H1 (cell line): Measurements from ENCODE around the gene CLASP2. TPM values are rescaled to one million over a fixed set of nuclear protein-coding genes. Genes with fewer than 3 reads are reported as not detected.
A peak's percentile ranks its signal among the peaks of the same experiment; 100 is the strongest.

Experiments
- CTCF ChIA-PET: fragments of 300-600 bp; sonication (Branson Sonifier 250); formaldehyde crosslinking; loops from one replicate; lab custom pipeline; 2021; ENCODE audit not compliant: partially characterized antibody; lab: Charles Lee
- POLR2A ChIA-PET: fragments of 300-600 bp; sonication (Branson Sonifier 250); formaldehyde crosslinking; loops from one replicate; lab custom pipeline; 2021; ENCODE audit warnings: inconsistent platforms; ENCODE audit not compliant: partially characterized antibody; lab: Charles Lee
- DNase-seq, 2 experiments: peaks; one replicate each; pipeline versions ENCODE4 v3.0.0 to v3.0.0-alpha.2; 2010 to 2022; ENCODE audit warnings: low spot score in 2 of 2, low read depth in 1 of 2, mixed read lengths in 1 of 2
- FAIRE-seq: peaks from 2 replicates; lab custom pipeline; 2011; peaks lifted over from hg19 to GRCh38; lab: Jason Lieb, UNC
- H2AFZ ChIP-seq: 2 replicates; pipeline ENCODE4 v1.8.1; 2012; ENCODE audit warnings: low read length, inconsistent platforms
- H2AK5ac ChIP-seq: 2 replicates; pipeline ENCODE4 v1.6.1; 2013; ENCODE audit warnings: low read depth, low read length
- H2BK120ac ChIP-seq: replicated peaks from 2 replicates; pipeline ENCODE3; 2013; ENCODE audit warnings: low read depth, low read length, inconsistent platforms
- H2BK12ac ChIP-seq: 2 replicates; pipeline ENCODE4 v1.6.1; 2013; ENCODE audit warnings: low read depth, low read length
- H2BK15ac ChIP-seq: 2 replicates; pipeline ENCODE4 v1.6.1; 2013; ENCODE audit warnings: low read length
- H2BK20ac ChIP-seq: 2 replicates; pipeline ENCODE4 v1.6.1; 2013; ENCODE audit warnings: low read length
- H2BK5ac ChIP-seq: 2 replicates; pipeline ENCODE4 v1.6.1; 2013; ENCODE audit warnings: low read depth, low read length
- H3K14ac ChIP-seq: 2 replicates; pipeline ENCODE4 v1.6.1; 2013; ENCODE audit warnings: inconsistent platforms; ENCODE audit not compliant: insufficient read length
- H3K18ac ChIP-seq: 2 replicates; pipeline ENCODE4 v1.6.1; 2013; ENCODE audit warnings: low read length; ENCODE audit errors: extremely low read depth
- H3K23ac ChIP-seq: 2 replicates; pipeline ENCODE4 v1.6.1; 2013; ENCODE audit warnings: inconsistent platforms; ENCODE audit not compliant: insufficient read length
- H3K23me2 ChIP-seq: 2 replicates; pipeline ENCODE4 v1.6.1; 2013; ENCODE audit warnings: low read depth, low read length
- H3K27ac ChIP-seq: 2 replicates; pipeline ENCODE4 v1.6.1; 2011; ENCODE audit warnings: low read depth, low read length, inconsistent platforms
- H3K27me3 ChIP-seq, 4 experiments: replicated peaks in 1 of 4; 1 replicate in 1 of 4; 2 replicates in 3 of 4; pipeline versions ENCODE4 v1.6.1 to v1.8.1; 2011 to 2013; ENCODE audit warnings: low read length in 3 of 4, mild to moderate bottlenecking in 3 of 4, inconsistent platforms in 2 of 4, mixed read lengths in 2 of 4, moderate library complexity in 1 of 4; ENCODE audit not compliant: control insufficient read depth in 3 of 4, insufficient read depth in 3 of 4; ENCODE audit errors: extremely low read depth in 1 of 4
- H3K36me3 ChIP-seq, 4 experiments: 2 replicates each; pipeline versions ENCODE4 v1.6.1 to v1.8.1; 2011 to 2013; ENCODE audit warnings: mild to moderate bottlenecking in 4 of 4, low read length in 3 of 4, moderate library complexity in 2 of 4, control low read depth in 1 of 4, inconsistent platforms in 1 of 4; ENCODE audit not compliant: insufficient read depth in 4 of 4, control insufficient read depth in 2 of 4
- H3K4ac ChIP-seq: replicated peaks from 2 replicates; pipeline ENCODE3; 2013; ENCODE audit warnings: low read length, low read depth, mixed read lengths, inconsistent platforms; ENCODE audit not compliant: insufficient read length
- H3K4me1 ChIP-seq, 4 experiments: replicated peaks in 1 of 4; 1 replicate in 1 of 4; 2 replicates in 3 of 4; pipeline versions ENCODE4 v1.6.1 to v1.8.1; 2011 to 2013; ENCODE audit warnings: low read length in 3 of 4, inconsistent platforms in 2 of 4, mixed read lengths in 1 of 4; ENCODE audit not compliant: insufficient read depth in 4 of 4, control insufficient read depth in 3 of 4
- H3K4me2 ChIP-seq, 2 experiments: 2 replicates each; pipeline versions ENCODE4 v1.6.1 to v1.8.1; 2011 to 2013; ENCODE audit warnings: low read depth in 2 of 2, low read length in 2 of 2, control low read depth in 1 of 2, inconsistent platforms in 1 of 2, mild to moderate bottlenecking in 1 of 2; ENCODE audit not compliant: insufficient read depth in 1 of 2
- H3K4me3 ChIP-seq, 4 experiments: fragments of 200-600, 300-600 bp in 1 of 4; sonication (generic), shearing (Covaris generic), sonication (Bioruptor Twin) in 1 of 4; 2 replicates each; pipeline versions ENCODE4 v1.5.1 to v1.8.1; 2011 to 2016; ENCODE audit warnings: low read length in 4 of 4, low read depth in 3 of 4, control low read depth in 2 of 4, inconsistent platforms in 2 of 4, mild to moderate bottlenecking in 2 of 4, mixed read lengths in 1 of 4, moderate library complexity in 1 of 4; ENCODE audit not compliant: insufficient read depth in 2 of 4; ENCODE audit errors: extremely low read depth in 1 of 4
- H3K56ac ChIP-seq: replicated peaks from 2 replicates; pipeline ENCODE3; 2013; ENCODE audit warnings: low read depth, mild to moderate bottlenecking, mixed read lengths, low read length, inconsistent platforms; ENCODE audit not compliant: insufficient read length
- H3K79me1 ChIP-seq: 2 replicates; pipeline ENCODE4 v1.6.1; 2013; ENCODE audit warnings: low read depth, low read length, control low read depth
- H3K79me2 ChIP-seq, 2 experiments: 2 replicates each; pipeline versions ENCODE4 v1.6.1 to v1.8.1; 2012 to 2013; ENCODE audit warnings: low read length in 2 of 2, mild to moderate bottlenecking in 2 of 2, inconsistent platforms in 1 of 2; ENCODE audit not compliant: insufficient read depth in 2 of 2, control insufficient read depth in 1 of 2
- H3K9ac ChIP-seq, 4 experiments: replicated peaks in 1 of 4; 1 replicate in 1 of 4; 2 replicates in 3 of 4; pipeline versions ENCODE4 v1.6.1 to v1.8.1; 2011 to 2013; ENCODE audit warnings: low read depth in 3 of 4, low read length in 3 of 4, control low read depth in 2 of 4, mild to moderate bottlenecking in 2 of 4, moderate library complexity in 2 of 4, inconsistent platforms in 1 of 4; ENCODE audit errors: extremely low read depth in 1 of 4
- H3K9me3 ChIP-seq, 2 experiments: 2 replicates each; pipeline versions ENCODE4 v1.6.1 to v1.8.1; 2012 to 2013; ENCODE audit warnings: mild to moderate bottlenecking in 2 of 2, moderate library complexity in 2 of 2, control low read depth in 1 of 2, inconsistent platforms in 1 of 2, low read depth in 1 of 2, low read length in 1 of 2, mixed read lengths in 1 of 2; ENCODE audit not compliant: insufficient read depth in 2 of 2
- H4K20me1 ChIP-seq, 2 experiments: replicated peaks in 1 of 2; 2 replicates each; pipeline versions ENCODE3 to v1.8.1; 2011 to 2013; ENCODE audit warnings: inconsistent platforms in 2 of 2, low read length in 2 of 2, mild to moderate bottlenecking in 1 of 2; ENCODE audit not compliant: insufficient read depth in 2 of 2, control insufficient read depth in 1 of 2
- H4K5ac ChIP-seq: 2 replicates; pipeline ENCODE4 v1.6.1; 2013; ENCODE audit warnings: low read length, low read depth, mixed read lengths, inconsistent platforms; ENCODE audit not compliant: insufficient read length
- H4K8ac ChIP-seq: 2 replicates; pipeline ENCODE4 v1.8.0; 2013; ENCODE audit warnings: mild to moderate bottlenecking, moderate library complexity, low read length, inconsistent platforms; ENCODE audit not compliant: insufficient read depth; ENCODE audit errors: extremely low read depth
- H4K91ac ChIP-seq: replicated peaks from 2 replicates; pipeline ENCODE3; 2013; ENCODE audit warnings: low read length, mixed read lengths, inconsistent platforms; ENCODE audit not compliant: insufficient read length
- BRCA1 ChIP-seq: IDR thresholded peaks from 2 replicates; pipeline ENCODE4 v1.6.1; 2012; ENCODE audit warnings: low read depth, low read length, improper control_type of control experiment
- CBX5 ChIP-seq: fragments of 300-800, 300-1000 bp; sonication (generic); IDR thresholded peaks from 2 replicates; pipeline ENCODE4 v1.7.1; 2016; ENCODE audit warnings: antibody characterized with exemption, low read length, low read depth
- HDAC2 ChIP-seq, 2 experiments: fragments of 300-600 bp in 1 of 2; sonication (generic) in 1 of 2; IDR thresholded peaks; 2 replicates each; pipeline ENCODE4 v1.6.1; 2011 to 2012; ENCODE audit warnings: low read depth in 2 of 2, low read length in 2 of 2, mild to moderate bottlenecking in 2 of 2, moderate library complexity in 2 of 2, borderline replicate concordance in 1 of 2, inconsistent platforms in 1 of 2
- HDAC6 ChIP-seq: IDR thresholded peaks from one replicate; pipeline ENCODE4 v1.7.1; 2012; ENCODE audit warnings: low read depth, mild to moderate bottlenecking, inconsistent platforms, low read length, moderate library complexity
- KDM4A ChIP-seq: IDR thresholded peaks from one replicate; pipeline ENCODE4 v1.7.1; 2012; ENCODE audit warnings: low read depth, mild to moderate bottlenecking, moderate library complexity, low read length, inconsistent platforms; ENCODE audit not compliant: severe bottlenecking
- POLR2A ChIP-seq, 2 experiments: IDR thresholded peaks; 1 replicate in 1 of 2; 2 replicates in 1 of 2; pipeline ENCODE4 v1.6.1; 2011; ENCODE audit warnings: low read depth in 2 of 2, low read length in 2 of 2, mild to moderate bottlenecking in 2 of 2; ENCODE audit errors: control extremely low read depth in 1 of 2
- SIN3A ChIP-seq, 2 experiments: IDR thresholded peaks in 1 of 2; conservative IDR thresholded peaks in 1 of 2; 2 replicates each; pipeline ENCODE4 v1.6.1; 2011 to 2012; ENCODE audit warnings: low read length in 2 of 2, improper control_type of control experiment in 1 of 2, low read depth in 1 of 2, mild to moderate bottlenecking in 1 of 2
- ZNF274 ChIP-seq: IDR thresholded peaks from 2 replicates; pipeline ENCODE4 v1.7.0; 2012; ENCODE audit warnings: low read length, borderline replicate concordance; ENCODE audit errors: extremely low read depth
- WGBS, 2 experiments: shearing (Covaris generic) in 1 of 2; methylation state at CpG; one replicate each; pipeline versions ENCODE4 v1.1.6 to v1.1.7; 2013 to 2015; ENCODE audit warnings: low lambda C conversion rate in 2 of 2, mixed read lengths in 2 of 2, inconsistent platforms in 1 of 2, low coverage in 1 of 2, missing lambda C conversion rate in 1 of 2; ENCODE audit not compliant: insufficient replicate concordance in 2 of 2, insufficient coverage in 1 of 2, insufficient read length in 1 of 2; ENCODE audit errors: extremely low coverage in 1 of 2, missing lambda C conversion rate in 1 of 2; 5-methylcytosine and 5-hydroxymethylcytosine counted together
- polyA plus RNA-seq, 7 experiments: library from polyadenylated mRNA; depleted of rRNA in 3 of 7; stranded (reverse) in 5 of 7; unstranded in 2 of 7; fragments of >200 nt in 5 of 7; fragments of 200-250 nt in 2 of 7; gene quantifications; 1 replicate in 5 of 7; 2 replicates in 1 of 7; 4 replicates in 1 of 7; pipeline versions ENCODE4 v1.2.1 to v1.2.3, GENCODE V29; 2011 to 2013; ENCODE audit warnings: missing spikeins in 2 of 7, mixed read lengths in 2 of 7
- total RNA-seq: library from RNA; stranded (reverse); fragmentation: NEBNext Ultra II Directional; extraction: Animal tissue kit (Norgen Biotek cat#: 25700); gene quantifications from 2 replicates; pipeline ENCODE4 v1.2.1, GENCODE V29; 2021

CLASP2 gene
- total and polyA plus RNA-seq, 2 of the 8 experiments (the other 6 are each of a cell fraction or from before 2014, with no cell fraction given) = 21.7 to 58.0 TPM

DNA sequence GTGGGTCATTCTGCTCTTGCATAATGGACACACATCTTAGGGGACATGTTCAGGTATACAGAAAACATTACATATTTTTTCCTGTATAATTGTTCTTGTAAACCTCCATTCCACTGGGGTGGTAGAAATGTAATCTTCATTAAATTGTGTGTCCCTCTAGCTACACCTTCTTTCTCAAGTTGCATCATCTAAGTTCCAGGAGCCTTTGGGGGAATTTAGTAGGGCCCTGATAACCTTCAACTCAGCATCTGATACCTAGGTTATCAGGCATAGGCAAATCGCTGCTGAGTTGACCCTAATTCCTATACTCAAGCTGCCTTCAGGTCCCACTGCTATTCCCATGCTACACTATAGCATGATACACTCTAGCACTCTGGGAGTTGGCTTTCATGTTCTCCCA lies 19.1 kb upstream of the CLASP2 start:
- no peak for FAIRE-seq
- no peaks in the 10 kb centered on the region for H3K4me1 ChIP-seq
- no peak overlapping the region for H2BK120ac ChIP-seq
- H3K14ac ChIP-seq = no peak overlapping the region
- H3K4me2 ChIP-seq = no peak overlapping the region
- no peak overlapping the region for H2AK5ac ChIP-seq
- no peak overlapping the region for H2BK20ac ChIP-seq
- no peak overlapping the region for H3K4me3 ChIP-seq
- H3K23ac ChIP-seq = no peak overlapping the region
- H3K18ac ChIP-seq = no peak overlapping the region
- H3K9me3 ChIP-seq = peaks cover 4 to 9% of the 10 kb centered on the region in 2 experiments; a peak in 3 of 4 replicates
- POLR2A ChIA-PET = no interaction called here
- no peak overlapping the region for H2BK15ac ChIP-seq
- no peak overlapping the region for H3K9ac ChIP-seq
- CTCF ChIA-PET = interaction anchor here (1.9 kb wide), 1 partner anchor 39 kb away, joined by 7 read pairs; no protein-coding TSS in a partner anchor
- no peak overlapping the region for H4K5ac ChIP-seq
- no peaks in the 10 kb centered on the region for H3K79me1 ChIP-seq
- no peak overlapping the region for H3K56ac ChIP-seq
- H3K27ac ChIP-seq = no peak overlapping the region
- peak overlapping the region; percentile 47; the same call in 1 of the 2 replicates for H2AFZ ChIP-seq
- H4K20me1 ChIP-seq = no peaks in the 10 kb centered on the region
- H3K36me3 ChIP-seq = no peaks in the 10 kb centered on the region
- DNase-seq = no peak
- no peak overlapping the region for H3K4ac ChIP-seq
- H2BK12ac ChIP-seq = no peak overlapping the region
- no peaks in the 10 kb centered on the region for H3K27me3 ChIP-seq
- no peak overlapping the region for H4K8ac ChIP-seq
- no peaks in the 10 kb centered on the region for H3K23me2 ChIP-seq
- TF ChIP-seq HDAC6 (no peak), SIN3A (conservative IDR thresholded peaks at IDR 0.05 in 1 of 2, IDR thresholded peaks at IDR 0.05 in 1 of 2; ENCODE audit: low read depth in 1 of 2, low read length in 2 of 2) (no peak), BRCA1 (no peak), CBX5 (no peak), HDAC2 (IDR thresholded peaks at IDR 0.05; ENCODE audit: borderline replicate concordance in 1 of 2, low read depth in 2 of 2, low read length in 2 of 2) (no peak), ZNF274 (no peak), POLR2A (IDR thresholded peaks at IDR 0.05; ENCODE audit: control extremely low read depth in 1 of 2, low read depth in 2 of 2, low read length in 2 of 2) (no peak), KDM4A (no peak)
- TF ChIP-seq, all 59 proteins: peak for 0
- Histone ChIP-seq H4K91ac (no peak overlapping the region), H3K79me2 (no peaks in the 10 kb centered on the region), H2BK5ac (no peak overlapping the region)
- 100% methylated on average over 1 of the region's 1 CpG; no CpG with 5 or more reads in 1 of the 2 experiments for WGBS, 2 experiments
